Stomach (tissue), 4 donors: Measurements from ENCODE around the gene PERCC1.

Source experiments
- EP300 ChIP-seq: sonication (generic); formaldehyde crosslinking; IDR thresholded peaks from one replicate; pipeline ENCODE4 v1.6.1; 2017; ENCODE audit warnings: antibody characterized with exemption
- POLR2A ChIP-seq, 4 donors: fragments of 450-650 bp; IDR thresholded peaks; one replicate each; pipeline ENCODE4 v1.6.1; 2016; ENCODE audit warnings: antibody characterized with exemption in 4 of 4, control low read depth in 2 of 4, mild to moderate bottlenecking in 1 of 4, moderate library complexity in 1 of 4
- POLR2AphosphoS5 ChIP-seq, 3 donors: sonication (generic); formaldehyde crosslinking; IDR thresholded peaks; one replicate each; pipeline ENCODE4 v1.6.1; 2016; ENCODE audit warnings: antibody characterized with exemption in 3 of 3
- TF ChIP-seq, protein P1 (sequence below), 7 experiments: fragments of 450-650 bp in 4 of 7; fragments of 200-600 bp in 3 of 7; sonication (generic) in 3 of 7; IDR thresholded peaks; one replicate each; pipeline ENCODE4 v1.5.1; 2016 to 2019; ENCODE audit warnings: antibody characterized with exemption in 7 of 7, control low read depth in 2 of 7, mild to moderate bottlenecking in 1 of 7

GRCh38 chr16:1460602-1461138 lies 29.8 kb downstream of the PERCC1 start:
- TF ChIP-seq, protein P1, sequence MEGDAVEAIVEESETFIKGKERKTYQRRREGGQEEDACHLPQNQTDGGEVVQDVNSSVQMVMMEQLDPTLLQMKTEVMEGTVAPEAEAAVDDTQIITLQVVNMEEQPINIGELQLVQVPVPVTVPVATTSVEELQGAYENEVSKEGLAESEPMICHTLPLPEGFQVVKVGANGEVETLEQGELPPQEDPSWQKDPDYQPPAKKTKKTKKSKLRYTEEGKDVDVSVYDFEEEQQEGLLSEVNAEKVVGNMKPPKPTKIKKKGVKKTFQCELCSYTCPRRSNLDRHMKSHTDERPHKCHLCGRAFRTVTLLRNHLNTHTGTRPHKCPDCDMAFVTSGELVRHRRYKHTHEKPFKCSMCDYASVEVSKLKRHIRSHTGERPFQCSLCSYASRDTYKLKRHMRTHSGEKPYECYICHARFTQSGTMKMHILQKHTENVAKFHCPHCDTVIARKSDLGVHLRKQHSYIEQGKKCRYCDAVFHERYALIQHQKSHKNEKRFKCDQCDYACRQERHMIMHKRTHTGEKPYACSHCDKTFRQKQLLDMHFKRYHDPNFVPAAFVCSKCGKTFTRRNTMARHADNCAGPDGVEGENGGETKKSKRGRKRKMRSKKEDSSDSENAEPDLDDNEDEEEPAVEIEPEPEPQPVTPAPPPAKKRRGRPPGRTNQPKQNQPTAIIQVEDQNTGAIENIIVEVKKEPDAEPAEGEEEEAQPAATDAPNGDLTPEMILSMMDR (IDR thresholded peaks at IDR 0.05): no peak
- no peak for TF ChIP-seq POLR2A (IDR thresholded peaks at IDR 0.05)
- no peak for TF ChIP-seq POLR2AphosphoS5 (IDR thresholded peaks at IDR 0.05)
- TF ChIP-seq EP300: no peak
